ENCODE data around the gene CWF19L2.
A peak's percentile ranks its signal among the peaks of the same experiment; 100 is the strongest.

Gene CWF19L2

GRCh38 chr11:107384144-107384852, 73.3 kb downstream of the CWF19L2 start:
- TF ChIP-seq CTCF (conservative IDR thresholded peaks at IDR 0.05; ENCODE audit: control insufficient read depth, insufficient read depth, low read depth, low read length): no peak
- no peak overlapping the region for H3K4me3 ChIP-seq (ENCODE audit: control insufficient read depth, low read depth, low read length)
- no peak for DNase-seq (ENCODE audit: low read depth)

GRCh38 chr11:107372439-107372838, 85.2 kb downstream of the CWF19L2 start:
- TF ChIP-seq CTCF (conservative IDR thresholded peaks at IDR 0.05; ENCODE audit: control insufficient read depth, insufficient read depth, low read depth, low read length): no peak
- H3K4me3 ChIP-seq (ENCODE audit: control insufficient read depth, low read depth, low read length): no peak overlapping the region
- DNase-seq (ENCODE audit: low read depth): no peak

DNA sequence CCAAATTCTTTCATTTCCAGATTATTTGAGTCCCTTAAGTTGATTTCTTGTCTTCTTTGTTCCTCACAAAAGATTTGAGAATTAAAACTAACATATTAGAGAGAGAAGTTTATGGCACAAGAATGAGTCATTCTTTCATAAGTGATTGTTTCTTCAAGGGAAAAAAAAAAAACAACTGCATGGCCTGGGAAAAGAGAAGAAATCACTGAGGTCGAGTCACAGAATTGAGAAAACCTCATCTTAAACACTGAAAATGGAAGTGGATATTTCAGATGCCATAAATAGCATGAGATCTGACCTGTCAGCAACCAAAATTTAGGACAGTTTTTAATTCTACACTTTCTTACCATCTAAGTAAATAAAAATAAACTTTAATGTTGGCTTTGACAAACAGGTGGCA, 87.2 kb downstream of the CWF19L2 start:
- no peak overlapping the region for H3K4me3 ChIP-seq (ENCODE audit: control insufficient read depth, low read depth, low read length)
- DNase-seq (ENCODE audit: low read depth): peak; percentile 36
- TF ChIP-seq CTCF (conservative IDR thresholded peaks at IDR 0.05; ENCODE audit: control insufficient read depth, insufficient read depth, low read depth, low read length): no peak

DNA sequence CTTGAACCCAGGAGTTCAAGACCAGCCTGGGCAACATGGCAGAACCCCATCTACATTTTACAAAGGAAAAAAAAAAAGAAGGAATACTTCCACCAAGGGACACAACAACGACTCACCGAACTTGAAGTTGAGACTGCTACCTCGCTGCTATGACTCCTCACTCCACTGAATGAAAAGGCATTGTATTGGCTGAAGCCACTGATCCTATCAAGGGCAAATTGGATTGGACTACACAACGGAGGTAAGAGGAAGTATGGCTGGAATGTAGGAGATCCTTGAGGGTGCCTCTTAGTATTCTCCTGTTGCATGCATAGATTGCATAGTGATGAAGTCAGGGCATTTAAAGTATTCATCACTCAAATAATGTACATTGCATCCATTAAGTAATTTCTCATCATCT, 97.9 kb downstream of the CWF19L2 start:
- TF ChIP-seq CTCF (conservative IDR thresholded peaks at IDR 0.05; ENCODE audit: control insufficient read depth, insufficient read depth, low read depth, low read length): no peak
- H3K4me3 ChIP-seq (ENCODE audit: control insufficient read depth, low read depth, low read length): no peak overlapping the region
- peak; percentile 7 for DNase-seq (ENCODE audit: low read depth)

DNA sequence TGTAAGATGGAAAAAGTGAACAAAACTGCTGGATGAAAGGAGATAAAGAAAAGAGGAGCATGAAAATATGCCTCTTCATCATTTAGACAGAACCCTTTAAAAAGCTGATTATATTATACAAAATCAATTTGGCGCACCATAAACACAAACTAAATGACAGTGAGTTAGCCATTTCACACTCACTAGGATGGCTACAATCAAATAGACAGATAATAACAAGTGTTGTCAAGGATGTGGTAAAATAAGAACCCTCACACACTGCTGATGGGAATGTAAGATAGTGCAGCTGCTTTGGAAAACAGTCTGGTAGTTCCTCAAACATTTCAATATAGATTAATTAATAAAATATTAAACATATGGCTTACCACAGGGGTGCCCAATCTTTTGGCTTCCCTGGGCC, 99.7 kb downstream of the CWF19L2 start:
- H3K4me3 ChIP-seq (ENCODE audit: control insufficient read depth, low read depth, low read length): no peak overlapping the region
- TF ChIP-seq CTCF (conservative IDR thresholded peaks at IDR 0.05; ENCODE audit: control insufficient read depth, insufficient read depth, low read depth, low read length): no peak
- no peak for DNase-seq (ENCODE audit: low read depth)

GRCh38 chr11:107354780-107355179, 102.8 kb downstream of the CWF19L2 start:
- DNase-seq (ENCODE audit: low read depth): no peak
- TF ChIP-seq CTCF (conservative IDR thresholded peaks at IDR 0.05; ENCODE audit: control insufficient read depth, insufficient read depth, low read depth, low read length): no peak
- H3K4me3 ChIP-seq (ENCODE audit: control insufficient read depth, low read depth, low read length): no peak overlapping the region

DNA sequence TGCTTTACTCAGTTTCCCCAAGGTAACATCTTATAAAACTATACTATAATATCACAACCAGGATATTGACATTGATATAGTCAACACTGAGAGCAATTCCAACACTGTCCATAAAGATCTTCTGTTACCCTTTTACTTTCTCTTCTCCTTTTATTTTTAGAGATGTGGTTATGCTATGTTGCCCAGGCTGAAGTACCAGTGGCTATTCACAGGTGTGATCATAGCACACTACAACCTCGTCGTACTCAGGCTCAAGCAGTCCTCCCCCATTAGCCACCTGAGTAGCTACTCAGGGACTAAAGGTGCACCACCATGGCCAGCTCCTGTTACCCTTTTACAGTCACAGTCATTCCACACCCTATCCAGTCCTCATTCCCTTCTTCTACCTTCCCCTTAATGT, 119.7 kb downstream of the CWF19L2 start:
- no peak for TF ChIP-seq CTCF (conservative IDR thresholded peaks at IDR 0.05; ENCODE audit: control insufficient read depth, insufficient read depth, low read depth, low read length)
- no peak overlapping the region for H3K4me3 ChIP-seq (ENCODE audit: control insufficient read depth, low read depth, low read length)

More for the DNA sequence above, 119.7 kb downstream of the CWF19L2 start:
- DNase-seq (ENCODE audit: low read depth): no peak

All from fibroblast of mammary gland (primary cell).